GM19452 (cell line): ENCODE results near the gene NEGR1.

Source experiments
- ATAC-seq: cut with Tn5 transposase; IDR thresholded peaks from one replicate; pipeline ENCODE4 v1.9.1; 2021; ENCODE audit not compliant: unreplicated experiment

NEGR1 gene

DNA sequence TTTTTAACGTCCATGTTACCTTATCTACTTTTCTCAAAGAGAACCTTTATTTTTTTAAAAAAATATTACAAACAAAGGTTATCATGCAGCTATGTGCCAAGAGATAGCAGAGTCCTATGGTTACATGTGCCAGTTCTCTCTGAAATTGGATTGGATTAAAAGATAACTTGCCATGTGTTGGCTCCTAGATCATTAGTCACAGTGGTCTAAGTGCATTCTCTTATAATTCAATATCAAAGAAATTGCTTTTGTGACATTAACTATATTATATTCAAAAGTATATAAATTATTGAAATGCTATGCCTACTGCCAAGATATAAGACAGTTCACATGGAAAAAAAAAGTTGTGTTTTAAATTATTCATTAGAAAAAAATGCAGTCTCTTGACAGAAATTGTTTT is 494.2 kb downstream of the NEGR1 start:
- no peak for ATAC-seq

- ATAC-seq: no peak
Measured at GRCh38 chr1:71787699-71788098, 494.6 kb downstream of the NEGR1 start.

- no peak for ATAC-seq
Measured at GRCh38 chr1:71786218-71786617, 496.1 kb downstream of the NEGR1 start.

GRCh38 chr1:71785450-71785849 is 496.9 kb downstream of the NEGR1 start:
- no peak for ATAC-seq

GRCh38 chr1:71785000-71785399 is 497.3 kb downstream of the NEGR1 start:
- no peak for ATAC-seq

- no peak for ATAC-seq
Measured at GRCh38 chr1:71784241-71784640, 498.1 kb downstream of the NEGR1 start.

- ATAC-seq: no peak
Measured at GRCh38 chr1:71783071-71783470, 499.3 kb downstream of the NEGR1 start.

GRCh38 chr1:71781450-71781849 is 500.9 kb downstream of the NEGR1 start:
- ATAC-seq: no peak

- ATAC-seq: no peak
Measured at GRCh38 chr1:71780681-71781080, 501.7 kb downstream of the NEGR1 start.

DNA sequence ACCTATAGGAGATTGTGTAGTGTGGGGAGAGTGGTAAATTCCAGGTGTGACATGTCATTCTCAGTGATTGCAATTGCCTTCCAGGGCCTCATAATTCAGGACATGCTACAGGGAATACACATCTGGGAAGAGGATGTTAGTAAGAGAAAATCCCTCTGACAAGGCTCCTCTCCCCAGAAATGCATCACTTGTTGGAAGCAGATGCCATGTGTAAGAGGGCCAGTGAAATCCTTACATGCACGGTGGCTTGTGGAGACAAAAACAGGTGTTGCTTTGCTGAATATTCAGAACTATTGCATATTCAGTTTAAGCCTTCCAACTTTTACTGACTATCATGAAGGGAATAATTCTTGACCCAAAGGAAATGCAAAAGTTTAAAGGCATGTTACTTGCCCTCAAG is 503.4 kb downstream of the NEGR1 start:
- no peak for ATAC-seq

- ATAC-seq: no peak
Measured at GRCh38 chr1:71777094-71777493, 505.2 kb downstream of the NEGR1 start.

DNA sequence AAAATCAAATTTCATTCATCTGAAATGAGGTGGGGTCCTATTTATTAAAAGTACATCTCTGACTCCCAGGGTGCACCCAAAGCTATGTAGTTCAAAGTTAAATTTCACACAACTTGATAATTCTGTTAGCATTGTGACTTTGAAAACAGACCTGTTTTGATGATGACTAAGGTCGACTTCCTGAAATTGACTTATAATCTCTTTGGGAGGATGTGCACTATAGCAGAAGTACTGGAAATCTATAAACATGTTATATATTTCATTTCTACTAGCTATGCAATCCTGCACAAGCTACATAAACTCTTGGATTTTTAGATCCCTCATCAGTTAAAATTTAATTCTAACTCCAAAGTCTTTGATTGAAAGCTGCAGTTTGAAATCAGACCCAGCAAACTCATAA is 507.6 kb downstream of the NEGR1 start:
- ATAC-seq: no peak

GRCh38 chr1:71770121-71770520 is 512.2 kb downstream of the NEGR1 start:
- no peak for ATAC-seq

DNA sequence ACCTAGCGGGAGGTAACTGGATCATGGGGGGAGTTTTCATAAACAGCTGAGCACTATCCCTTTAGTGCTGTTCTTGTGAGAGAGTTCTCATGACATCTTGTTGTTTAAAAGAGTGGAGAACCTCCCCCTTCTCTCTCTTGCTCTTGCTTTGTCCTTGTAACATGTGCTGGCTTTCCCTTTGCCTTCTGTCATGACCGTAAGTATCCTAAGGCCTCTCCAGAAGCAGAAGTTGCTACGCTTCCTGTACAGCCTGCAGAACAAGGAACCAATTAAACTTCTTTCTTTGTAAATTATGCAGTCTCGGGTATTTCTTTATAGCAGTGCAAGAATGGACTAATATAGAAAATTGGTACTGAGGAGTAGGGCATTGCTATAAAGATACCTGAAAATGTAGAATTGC is 515.6 kb downstream of the NEGR1 start:
- ATAC-seq: no peak

DNA sequence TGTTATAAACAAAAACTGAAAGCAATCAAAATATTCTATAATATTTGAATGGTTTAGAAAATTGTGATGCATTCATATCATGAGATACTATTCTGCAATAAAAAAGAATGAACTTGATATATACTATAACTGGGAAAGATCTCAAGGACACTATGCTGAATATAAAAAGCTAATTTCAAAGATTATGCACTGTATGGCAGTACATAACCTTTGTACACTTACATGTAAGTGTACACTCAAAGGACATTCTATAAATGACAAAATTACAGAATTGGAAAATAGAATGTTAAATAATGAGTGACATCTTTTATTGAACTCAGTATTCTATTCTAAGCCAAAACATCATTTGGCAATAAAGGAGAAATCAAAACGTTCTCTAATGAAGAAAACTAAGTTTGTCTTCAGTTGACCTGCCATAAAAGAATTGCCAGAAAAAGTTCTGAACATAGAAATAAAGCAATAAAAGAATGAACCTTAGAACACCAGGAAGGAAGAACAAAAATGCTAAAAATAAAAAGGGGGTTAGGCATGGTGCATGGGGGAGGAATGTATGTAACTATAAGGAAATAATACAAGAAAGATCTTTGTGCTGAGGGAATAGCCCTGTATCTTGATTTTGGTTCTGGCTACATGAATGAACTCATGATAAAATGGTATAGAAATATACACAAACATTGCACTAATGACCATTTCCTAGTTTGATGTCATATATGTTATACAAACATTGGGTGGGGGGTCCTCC is 519.7 kb downstream of the NEGR1 start:
- ATAC-seq: no peak

- ATAC-seq: no peak
Measured at GRCh38 chr1:71755441-71755840, 526.9 kb downstream of the NEGR1 start.

DNA sequence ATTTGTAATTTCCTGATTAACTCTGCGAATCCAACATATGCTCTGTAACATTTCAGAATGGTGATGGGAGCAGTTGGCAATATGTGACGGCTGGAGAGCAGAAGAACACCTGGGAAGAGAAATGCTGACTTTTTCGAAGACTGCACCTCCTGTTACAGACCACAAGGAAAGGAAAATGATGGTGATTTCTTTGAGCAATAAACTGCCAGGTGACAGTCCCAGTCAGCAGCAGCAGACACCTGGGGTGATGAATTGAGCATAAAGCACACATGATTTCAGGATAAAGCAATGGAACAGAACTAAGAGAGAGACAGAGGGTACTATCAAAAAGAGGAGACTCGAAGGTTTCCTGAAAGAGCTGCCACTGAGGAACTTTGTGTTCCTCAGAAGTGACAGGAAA is 528.6 kb downstream of the NEGR1 start:
- no peak for ATAC-seq

- no peak for ATAC-seq
Measured at GRCh38 chr1:71745326-71745725, 537.0 kb downstream of the NEGR1 start.

DNA sequence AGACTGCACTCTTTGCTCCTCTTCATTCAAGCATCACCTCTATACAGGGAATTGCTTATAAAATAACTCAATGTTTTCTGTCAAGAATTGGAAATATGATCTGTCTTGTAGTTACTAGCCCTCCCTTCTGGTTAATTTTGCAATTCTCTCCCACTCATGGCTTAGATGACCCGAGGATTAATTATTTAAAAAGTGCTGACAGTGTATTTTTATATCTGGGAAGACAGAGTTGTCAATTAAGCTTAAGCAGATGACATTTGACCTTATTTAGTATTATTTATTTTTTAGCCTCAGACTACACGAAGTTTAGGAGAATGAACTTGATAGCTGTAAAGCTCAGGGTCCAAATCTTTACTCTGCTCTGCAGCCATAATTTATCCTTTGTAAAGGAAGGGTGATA is 538.5 kb downstream of the NEGR1 start:
- no peak for ATAC-seq

GRCh38 chr1:71738910-71739309 is 543.4 kb downstream of the NEGR1 start:
- ATAC-seq: no peak

DNA sequence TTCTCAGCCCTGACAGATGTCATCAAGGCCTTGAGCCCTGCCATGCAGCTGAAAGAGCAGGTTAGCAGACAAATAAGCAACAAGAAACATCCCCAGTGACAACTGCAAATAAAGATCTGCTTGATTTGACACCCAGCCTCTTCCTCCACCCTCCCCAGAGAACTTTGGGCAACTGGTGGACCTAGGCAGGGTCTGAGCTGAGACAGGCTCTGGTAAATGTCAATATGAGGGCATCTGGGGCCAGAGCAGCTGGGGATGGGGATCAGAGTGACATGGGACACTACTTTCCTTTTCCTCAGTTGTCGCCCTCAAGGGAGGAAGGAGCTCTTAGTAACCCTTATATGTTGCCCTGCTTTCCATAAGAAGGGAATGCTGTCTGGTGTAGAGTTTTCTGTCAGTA is 544.1 kb downstream of the NEGR1 start:
- ATAC-seq: no peak

DNA sequence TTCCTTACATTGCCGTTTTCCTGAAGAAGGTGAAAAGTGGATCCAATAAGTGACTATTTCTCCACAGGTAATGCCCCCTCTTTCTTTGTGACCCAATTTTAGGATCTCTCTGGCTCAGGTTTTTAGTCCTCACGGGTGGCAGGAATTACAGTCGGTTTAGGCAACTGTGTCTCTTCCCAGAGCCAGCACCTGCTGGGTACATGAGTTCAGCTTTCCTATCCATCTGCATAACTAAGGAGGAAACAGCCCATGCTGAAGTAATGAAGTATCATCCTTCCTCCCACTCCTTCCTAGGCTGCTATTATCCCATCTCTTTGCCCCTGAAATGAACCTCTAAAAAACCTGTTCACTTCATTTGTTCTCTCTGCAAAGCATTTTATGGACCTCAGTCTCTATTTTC is 544.6 kb downstream of the NEGR1 start:
- ATAC-seq: no peak

GRCh38 chr1:71733121-71733520 is 549.2 kb downstream of the NEGR1 start:
- ATAC-seq: no peak
